Type B pancreatic cell (in vitro differentiated cells): Measurements from ENCODE around the gene SH3RF3. TPM values are rescaled to one million over a fixed set of nuclear protein-coding genes. Genes with fewer than 3 reads are reported as not detected.

Source experiments
- DNase-seq: peaks from one replicate; pipeline ENCODE4 v3.0.0; 2021; ENCODE audit warnings: mixed read lengths; ENCODE audit not compliant: unreplicated experiment; ENCODE audit errors: extremely low spot score
- H3K27ac Mint-ChIP-seq: 2 replicates; pipeline ENCODE4 v1.8.0; 2021; ENCODE audit warnings: mild to moderate bottlenecking, mixed read lengths
- H3K27me3 Mint-ChIP-seq: 2 replicates; pipeline ENCODE4 v1.8.0; 2021; ENCODE audit warnings: mixed read lengths
- H3K36me3 Mint-ChIP-seq: 2 replicates; pipeline ENCODE4 v1.8.0; 2021; ENCODE audit warnings: mixed read lengths
- H3K4me1 Mint-ChIP-seq: one replicate; pipeline ENCODE4 v1.8.0; 2021; ENCODE audit warnings: mixed read lengths; ENCODE audit not compliant: unreplicated experiment
- H3K4me3 Mint-ChIP-seq: 2 replicates; pipeline ENCODE4 v1.8.0; 2021; ENCODE audit warnings: mild to moderate bottlenecking, mixed read lengths
- H3K9me3 Mint-ChIP-seq: 2 replicates; pipeline ENCODE4 v1.8.0; 2021; ENCODE audit warnings: mixed read lengths
- CTCF ChIP-seq: fragments of 200-600 bp; sonication (generic); conservative IDR thresholded peaks from 2 replicates; pipeline ENCODE4 v1.5.0; 2021; ENCODE audit warnings: antibody characterized with exemption, mild to moderate bottlenecking
- total RNA-seq: library from RNA; stranded (reverse); gene quantifications from 2 replicates; pipeline ENCODE4 v1.2.1, GENCODE V29; 2021; ENCODE audit warnings: low replicate concordance

Gene SH3RF3
- total RNA-seq, 1 donor from 2014 or later, result 13.9 TPM

- no peak for TF ChIP-seq CTCF
- Mint-ChIP-seq H3K36me3 (no peaks in the 10 kb centered on the region), H3K27me3 (peaks cover 3% of the 10 kb centered on the region), H3K4me3 (no peak overlapping the region), H3K4me1 (peaks cover 26% of the 10 kb centered on the region), H3K9me3 (no peaks in the 10 kb centered on the region), H3K27ac (no peak overlapping the region)
- no peak for DNase-seq
Observed at GRCh38 chr2:109487536-109487869, 358.5 kb downstream of the SH3RF3 start.

- Mint-ChIP-seq H3K36me3 (no peaks in the 10 kb centered on the region), H3K4me3 (no peak overlapping the region), H3K9me3 (no peaks in the 10 kb centered on the region), H3K27ac (no peak overlapping the region), H3K4me1 (peaks cover 20% of the 10 kb centered on the region), H3K27me3 (peaks cover 3% of the 10 kb centered on the region)
- no peak for TF ChIP-seq CTCF
- DNase-seq, result no peak
Observed at GRCh38 chr2:109487871-109488655, 359.1 kb downstream of the SH3RF3 start.

DNA sequence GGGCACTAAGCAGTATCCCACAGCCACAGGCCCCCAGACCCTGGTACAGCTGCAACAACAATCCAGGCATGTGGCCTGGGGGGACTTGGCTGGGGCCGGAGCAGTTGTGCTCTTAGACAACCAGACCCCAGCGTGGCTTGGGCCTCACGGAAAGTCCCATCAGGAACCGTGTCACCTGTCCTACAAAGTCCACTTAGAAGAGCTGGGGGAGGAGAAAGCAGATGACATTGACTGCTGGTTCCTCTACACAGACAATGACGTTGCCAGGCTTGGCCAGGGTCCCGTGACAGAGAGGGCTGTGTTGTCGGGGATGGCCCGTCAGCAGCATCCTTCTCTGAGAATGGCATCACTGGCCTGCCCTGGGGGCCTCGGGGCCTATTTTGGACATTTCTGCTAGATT, 360.3 kb downstream of the SH3RF3 start:
- H3K27me3 Mint-ChIP-seq, result peaks cover 3% of the 10 kb centered on the region
- H3K9me3 Mint-ChIP-seq, result no peaks in the 10 kb centered on the region
- peaks cover 12% of the 10 kb centered on the region for H3K4me1 Mint-ChIP-seq
- no peaks in the 10 kb centered on the region for H3K36me3 Mint-ChIP-seq
- DNase-seq, result no peak
- no peak for TF ChIP-seq CTCF
- no peak overlapping the region for H3K4me3 Mint-ChIP-seq
- H3K27ac Mint-ChIP-seq, result no peak overlapping the region

DNA sequence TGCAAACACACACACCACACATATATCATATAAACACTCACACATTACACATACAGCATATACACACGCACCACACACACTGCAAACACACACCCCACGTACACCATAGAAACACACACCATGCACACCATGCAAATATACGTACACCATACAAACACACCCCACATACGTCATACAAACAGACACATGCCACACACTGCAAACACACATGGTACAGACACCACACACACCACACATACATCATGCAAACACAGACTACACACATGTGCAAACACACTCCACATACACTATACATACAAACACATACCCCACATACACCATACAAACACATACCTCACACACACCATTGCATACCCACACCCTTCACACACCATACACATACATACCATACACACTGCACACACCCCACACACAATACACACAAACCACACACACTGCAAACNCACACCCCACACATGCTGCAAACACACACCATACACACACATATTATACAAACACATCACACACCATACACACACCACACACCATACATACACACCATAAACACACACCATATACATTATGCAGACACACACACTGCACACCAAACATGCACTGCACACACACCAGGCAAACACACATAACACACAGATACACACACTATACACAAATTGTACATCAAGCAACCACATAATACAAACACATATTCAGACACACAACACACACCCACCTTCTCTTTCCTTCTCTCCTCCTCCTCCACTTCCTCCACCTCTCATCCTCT, 364.4 kb downstream of the SH3RF3 start:
- H3K4me1 Mint-ChIP-seq, result peaks cover 12% of the 10 kb centered on the region
- DNase-seq, result no peak
- H3K36me3 Mint-ChIP-seq, result no peaks in the 10 kb centered on the region
- TF ChIP-seq CTCF, result no peak
- peaks cover 3% of the 10 kb centered on the region for H3K27me3 Mint-ChIP-seq
- no peaks in the 10 kb centered on the region for H3K9me3 Mint-ChIP-seq
- no peak overlapping the region for H3K27ac Mint-ChIP-seq
- no peak overlapping the region for H3K4me3 Mint-ChIP-seq

DNA sequence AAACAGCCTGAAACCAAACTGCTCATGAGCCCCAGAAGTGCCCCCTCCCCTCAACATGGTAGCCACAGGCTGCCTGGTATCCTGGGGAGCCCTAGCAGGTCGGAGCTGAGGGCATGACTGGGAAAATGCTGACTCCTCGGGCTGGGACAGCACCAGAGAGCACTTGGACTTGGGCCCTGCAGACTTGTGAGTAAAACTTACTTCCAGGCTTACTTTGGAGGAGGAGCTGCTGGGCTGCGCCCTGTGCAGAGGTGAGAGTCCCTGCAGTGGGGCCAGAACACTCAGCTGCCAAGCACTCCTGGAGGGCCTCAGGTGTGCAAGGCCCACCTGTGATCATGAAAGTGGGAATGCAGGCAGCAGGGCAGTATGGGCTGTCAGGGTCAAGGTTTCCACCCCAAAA, 365.3 kb downstream of the SH3RF3 start:
- DNase-seq, result no peak
- Mint-ChIP-seq H3K36me3 (no peaks in the 10 kb centered on the region), H3K4me1 (peaks cover 16% of the 10 kb centered on the region), H3K9me3 (no peaks in the 10 kb centered on the region), H3K27ac (no peak overlapping the region), H3K27me3 (no peaks in the 10 kb centered on the region), H3K4me3 (no peak overlapping the region)
- TF ChIP-seq CTCF, result no peak
